ENCODE data around the gene RBM12. TPM values are rescaled to one million over a fixed set of nuclear protein-coding genes. Genes with fewer than 3 reads are reported as not detected.
A peak's percentile ranks its signal among the peaks of the same experiment; 100 is the strongest.
"Not testable (repeated sequence)": the region's sequence is repeated elsewhere in the genome, so short reads cannot be mapped to it uniquely, and the experiment has no call there.

RBM12 gene
- 100 to 1,000 TPM; 110 to 114 TPM for total RNA-seq

DNA sequence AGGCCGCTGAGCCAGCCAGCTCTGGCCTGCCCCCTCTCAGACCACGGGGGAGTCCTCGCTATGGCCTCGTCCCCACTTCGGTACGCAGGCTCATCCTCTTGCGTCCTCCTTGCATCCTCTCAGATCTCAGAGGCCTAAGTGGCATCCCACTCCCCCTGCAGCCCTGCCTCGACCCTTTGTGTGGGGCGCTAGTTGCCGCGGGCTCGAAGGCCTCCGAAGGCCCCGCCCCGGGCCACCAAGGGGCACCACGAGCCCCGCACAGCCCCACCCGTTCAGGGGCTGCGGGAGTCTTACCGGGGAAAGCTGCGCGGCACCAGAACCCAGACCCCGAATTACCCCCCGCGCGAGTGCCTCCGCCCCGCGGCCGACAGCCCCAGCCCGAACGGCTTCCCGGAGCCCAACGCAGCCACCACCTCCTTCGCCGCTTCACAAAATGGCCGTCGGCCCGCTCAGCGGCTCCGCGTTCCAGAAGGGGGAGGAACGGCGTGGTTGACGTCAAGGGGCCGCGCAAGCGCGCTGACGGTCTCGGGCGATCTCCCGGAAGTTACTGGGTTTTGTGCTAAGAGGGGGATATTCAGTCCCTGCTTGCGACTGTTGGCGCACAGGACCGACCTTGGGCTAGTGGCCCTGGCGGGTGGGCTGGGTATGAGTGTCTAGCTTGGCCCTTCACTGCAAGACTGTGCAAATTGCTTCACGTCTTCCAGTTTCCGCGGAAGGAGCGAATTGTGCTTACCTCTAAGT is at the start of gene RBM12, which contains the start of gene CPNE1:
Gene RBM12 (minus strand): TSS at position 435 of the 741 bp plus-strand sequence. CDS start 9,578 bp downstream, outside the sequence.
Gene CPNE1 (minus strand): TSS at position 435 of the 741 bp plus-strand sequence. CDS start 31,977 bp downstream, outside the sequence.
- DNase-seq, result peak; percentile 96
- ChIA-PET POLR2A (interaction anchor here (0.8 to 6.8 kb wide), 13 partner anchors 9 to 290 kb away, joined by 3 to 93 read pairs (median 6); partner anchors contain the start of genes CEP250, PHF20, RBM39 and SCAND1), CTCF (interaction anchor here (0.8 to 6.3 kb wide), 5 partner anchors 35 to 289 kb away, joined by 3 to 70 read pairs (median 5); partner anchors contain the start of genes NFS1, ROMO1, SCAND1 and SPAG4)
- H3K27ac Mint-ChIP-seq, result peak within 1 kb of the TSS; percentile 98
- H3K36me3 Mint-ChIP-seq, result peaks cover 25% of the 10 kb centered on the region
- H3K4me1 Mint-ChIP-seq (ENCODE audit: low read depth), result peaks cover 40% of the 10 kb centered on the region
- peak within 1 kb of the TSS; percentile 91 for H3K4me3 Mint-ChIP-seq
- intact Hi-C loops (cut with micrococcal nuclease), result loop anchor here (2.0 to 5.0 kb wide), 6 partner anchors 34 to 362 kb away; partner anchors contain the start of genes CEP250, ERGIC3, NFS1 and PHF20
- no peaks in the 10 kb centered on the region for H3K27me3 Mint-ChIP-seq
- no peaks in the 10 kb centered on the region for H3K9me3 Mint-ChIP-seq

- no peak for DNase-seq
- peaks cover 61% of the 10 kb centered on the region for H3K4me1 Mint-ChIP-seq (ENCODE audit: low read depth)
- no peaks in the 10 kb centered on the region for H3K27me3 Mint-ChIP-seq
- H3K27ac Mint-ChIP-seq, result peak overlapping the region; percentile 54
- POLR2A ChIA-PET, result interaction anchor here (0.7 to 4.8 kb wide), 2 partner anchors 12 to 239 kb away, joined by 3 to 27 read pairs; no protein-coding TSS in a partner anchor
- no peaks in the 10 kb centered on the region for H3K9me3 Mint-ChIP-seq
- peaks cover 63% of the 10 kb centered on the region for H3K36me3 Mint-ChIP-seq
- intact Hi-C loops (cut with micrococcal nuclease), result no loop called here
- no peak overlapping the region for H3K4me3 Mint-ChIP-seq
- CTCF ChIA-PET, result no interaction called here
These were observed 49.4 kb upstream of the RBM12 start for GRCh38 chr20:35714127-35714526.

GRCh38 chr20:35713120-35713519 is 48.4 kb upstream of the RBM12 start:
- CTCF ChIA-PET; H3K27me3 Mint-ChIP-seq; intact Hi-C loops (cut with micrococcal nuclease); DNase-seq; H3K9me3 Mint-ChIP-seq; H3K4me3 Mint-ChIP-seq: not testable (repeated sequence)
- Mint-ChIP-seq H3K4me1 (ENCODE audit: low read depth) (peaks cover 62% of the 10 kb centered on the region), H3K36me3 (peaks cover 61% of the 10 kb centered on the region), H3K27ac (peak overlapping the region; percentile 55)
- POLR2A ChIA-PET, result interaction anchor here (0.6 to 4.8 kb wide), 3 partner anchors 11 to 1148 kb away, joined by 3 to 27 read pairs (median 3); no protein-coding TSS in a partner anchor

GRCh38 chr20:35711588-35712209 is 47.0 kb upstream of the RBM12 start:
- peak overlapping the region; percentile 83 for H3K27ac Mint-ChIP-seq
- POLR2A ChIA-PET, result interaction anchor here (1.0 to 4.8 kb wide), 8 partner anchors 8 to 242 kb away, joined by 3 to 27 read pairs (median 7); partner anchors contain the start of genes PHF20, RBM39 and SCAND1
- H3K27me3 Mint-ChIP-seq, result no peaks in the 10 kb centered on the region
- intact Hi-C loops (cut with micrococcal nuclease), result loop anchor here (2.0 kb wide), 2 partner anchors 31 to 51 kb away; partner anchors contain the start of gene RBM39
- DNase-seq, result no peak
- no peaks in the 10 kb centered on the region for H3K9me3 Mint-ChIP-seq
- H3K36me3 Mint-ChIP-seq, result peaks cover 56% of the 10 kb centered on the region
- peak overlapping the region; percentile 28 for H3K4me3 Mint-ChIP-seq
- CTCF ChIA-PET, result interaction anchor here (0.8 to 1.6 kb wide), 5 partner anchors 8 to 31 kb away, joined by 3 to 7 read pairs (median 5); partner anchors contain the start of genes NFS1, RBM39 and ROMO1
- H3K4me1 Mint-ChIP-seq (ENCODE audit: low read depth), result peaks cover 56% of the 10 kb centered on the region

- no peak overlapping the region for H3K4me3 Mint-ChIP-seq
- no peaks in the 10 kb centered on the region for H3K9me3 Mint-ChIP-seq
- H3K27ac Mint-ChIP-seq, result peak overlapping the region; percentile 83
- POLR2A ChIA-PET, result interaction anchor here (0.8 to 4.8 kb wide), 8 partner anchors 9 to 61 kb away, joined by 3 to 27 read pairs (median 7); partner anchors contain the start of genes PHF20 and RBM39
- CTCF ChIA-PET, result interaction anchor here (0.8 to 1.6 kb wide), 5 partner anchors 9 to 31 kb away, joined by 3 to 7 read pairs (median 5); partner anchors contain the start of genes NFS1, RBM39 and ROMO1
- intact Hi-C loops (cut with micrococcal nuclease), result loop anchor here (2.0 kb wide), 2 partner anchors 32 to 50 kb away; partner anchors contain the start of gene RBM39
- H3K27me3 Mint-ChIP-seq, result no peaks in the 10 kb centered on the region
- DNase-seq, result no peak
- peaks cover 54% of the 10 kb centered on the region for H3K36me3 Mint-ChIP-seq
- H3K4me1 Mint-ChIP-seq (ENCODE audit: low read depth), result peaks cover 56% of the 10 kb centered on the region
These were observed 46.3 kb upstream of the RBM12 start for GRCh38 chr20:35710884-35711587.

DNA sequence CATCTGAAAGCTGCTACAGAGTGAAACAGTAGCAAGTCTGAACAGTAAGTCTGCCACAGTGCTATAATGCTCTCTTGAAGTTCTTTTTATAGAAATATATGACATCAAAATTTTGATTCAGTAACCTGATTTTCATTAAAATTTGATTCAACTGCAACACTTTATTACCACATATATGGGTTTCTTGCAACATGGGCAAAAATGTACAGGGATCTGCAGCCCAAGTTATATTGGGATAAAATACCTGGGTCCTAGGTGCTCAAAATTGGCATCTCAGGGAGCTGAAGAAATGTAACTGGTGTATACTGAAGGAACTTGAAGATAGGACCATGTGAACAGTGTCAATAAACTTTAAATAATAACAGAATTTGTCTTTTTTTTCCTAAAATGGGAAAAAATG is 45.3 kb upstream of the RBM12 start:
- intact Hi-C loops (cut with micrococcal nuclease), result loop anchor here (2.0 kb wide), 2 partner anchors 33 to 49 kb away; partner anchors contain the start of gene RBM39
- Mint-ChIP-seq H3K4me1 (ENCODE audit: low read depth) (peaks cover 50% of the 10 kb centered on the region), H3K27ac (peak overlapping the region; percentile 23), H3K36me3 (peaks cover 56% of the 10 kb centered on the region), H3K4me3 (no peak overlapping the region), H3K9me3 (no peaks in the 10 kb centered on the region), H3K27me3 (no peaks in the 10 kb centered on the region)
- no peak for DNase-seq
- ChIA-PET CTCF (interaction anchor here (0.9 to 1.5 kb wide), 2 partner anchors 32 to 46 kb away, joined by 3 to 7 read pairs; partner anchors contain the start of genes CPNE1, RBM12 and RBM39), POLR2A (interaction anchor here (0.8 kb wide), 1 partner anchor 29 kb away, joined by 3 read pairs; no protein-coding TSS in a partner anchor)

DNA sequence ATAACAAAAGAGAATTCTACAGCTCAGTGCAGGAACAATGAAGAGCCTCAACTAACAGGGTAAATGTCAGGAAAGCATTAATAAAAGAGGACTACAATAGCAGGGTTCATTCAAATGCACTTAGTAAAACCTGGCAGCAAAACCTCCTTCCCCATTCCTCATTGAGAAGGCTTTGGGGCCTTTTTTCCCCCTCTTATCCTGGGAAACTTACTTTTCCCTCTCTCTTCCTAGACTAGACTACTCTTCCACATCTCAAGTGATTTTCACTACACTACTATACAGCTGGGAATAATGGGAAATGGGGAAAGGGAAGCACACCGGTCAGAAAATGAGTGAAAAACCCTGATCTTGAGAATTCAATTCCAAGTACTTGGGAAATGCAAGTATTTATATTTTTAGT is 44.6 kb upstream of the RBM12 start:
- intact Hi-C loops (cut with micrococcal nuclease), result no loop called here
- Mint-ChIP-seq H3K27ac (peak overlapping the region; percentile 61), H3K4me3 (no peak overlapping the region), H3K4me1 (ENCODE audit: low read depth) (peaks cover 53% of the 10 kb centered on the region), H3K9me3 (no peaks in the 10 kb centered on the region), H3K36me3 (peaks cover 61% of the 10 kb centered on the region), H3K27me3 (no peaks in the 10 kb centered on the region)
- no peak for DNase-seq
- CTCF ChIA-PET, result interaction anchor here (0.9 kb wide), 1 partner anchor 45 kb away, joined by 3 read pairs; the partner anchor contains the start of genes CPNE1 and RBM12
- POLR2A ChIA-PET, result interaction anchor here (0.7 kb wide), 1 partner anchor 33 kb away, joined by 3 read pairs; no protein-coding TSS in a partner anchor

- DNase-seq, result no peak
- POLR2A ChIA-PET, result no interaction called here
- Mint-ChIP-seq H3K27me3 (no peaks in the 10 kb centered on the region), H3K36me3 (peaks cover 65% of the 10 kb centered on the region), H3K4me3 (no peak overlapping the region), H3K9me3 (no peaks in the 10 kb centered on the region), H3K27ac (no peak overlapping the region), H3K4me1 (ENCODE audit: low read depth) (peaks cover 49% of the 10 kb centered on the region)
- intact Hi-C loops (cut with micrococcal nuclease), result no loop called here
- CTCF ChIA-PET, result no interaction called here
These were observed 43.8 kb upstream of the RBM12 start for GRCh38 chr20:35708502-35708901.

GRCh38 chr20:35706591-35707529 is 42.2 kb upstream of the RBM12 start:
- CTCF ChIA-PET; H3K27me3 Mint-ChIP-seq; DNase-seq; H3K9me3 Mint-ChIP-seq; intact Hi-C loops (cut with micrococcal nuclease); POLR2A ChIA-PET; H3K4me3 Mint-ChIP-seq; H3K27ac Mint-ChIP-seq: not testable (repeated sequence)
- H3K36me3 Mint-ChIP-seq, result peaks cover 69% of the 10 kb centered on the region
- H3K4me1 Mint-ChIP-seq (ENCODE audit: low read depth), result peaks cover 44% of the 10 kb centered on the region

GRCh38 chr20:35705894-35706293 is 41.2 kb upstream of the RBM12 start:
- DNase-seq; POLR2A ChIA-PET; intact Hi-C loops (cut with micrococcal nuclease); H3K4me3 Mint-ChIP-seq; H3K27ac Mint-ChIP-seq; H3K9me3 Mint-ChIP-seq; H3K27me3 Mint-ChIP-seq: not testable (repeated sequence)
- CTCF ChIA-PET, result interaction anchor here (1.7 kb wide), 1 partner anchor 25 kb away, joined by 6 read pairs; no protein-coding TSS in a partner anchor
- Mint-ChIP-seq H3K36me3 (peaks cover 64% of the 10 kb centered on the region), H3K4me1 (ENCODE audit: low read depth) (peaks cover 40% of the 10 kb centered on the region)

All from activated CD4-positive, alpha-beta memory T cell treated with anti-CD3 and anti-CD28 coated beads for 36 hours (primary cell).